ENCODE results near the gene PACS2.

The PACS2 gene

DNA sequence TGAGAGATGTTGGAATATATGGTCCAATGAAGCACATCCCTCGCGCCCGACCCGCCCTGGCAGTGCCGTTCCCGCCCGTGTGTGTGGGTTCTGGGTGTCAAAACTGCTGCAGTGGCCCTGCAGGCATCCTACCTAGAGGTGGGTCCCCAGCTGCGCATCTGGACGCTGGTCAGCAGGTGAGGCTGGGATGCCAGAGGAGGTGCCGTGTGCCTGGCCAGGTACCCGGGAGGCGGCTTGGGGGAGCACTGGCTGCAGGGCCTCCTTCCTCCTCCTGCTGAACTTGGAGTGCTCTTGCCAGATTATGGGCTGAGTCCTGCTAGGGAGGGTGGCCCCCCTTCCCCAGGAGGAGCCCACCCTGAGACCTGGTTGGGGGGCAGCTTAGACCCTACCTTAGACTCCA lies 110.3 kb downstream of the PACS2 start:
- H3K4me1 Mint-ChIP-seq = peaks cover 23 to 43% of the 10 kb centered on the region in 2 donors
- DNase-seq (no peak), ATAC-seq (replicated peaks) (no peak)
- H3K27ac Mint-ChIP-seq = no peak overlapping the region
- no peak overlapping the region for H3K4me3 Mint-ChIP-seq
- no peaks in the 10 kb centered on the region for H3K9me3 Mint-ChIP-seq
- H3K27me3 Mint-ChIP-seq = no peaks in the 10 kb centered on the region
- H3K36me3 Mint-ChIP-seq = peaks cover 33 to 47% of the 10 kb centered on the region in 2 donors

DNA sequence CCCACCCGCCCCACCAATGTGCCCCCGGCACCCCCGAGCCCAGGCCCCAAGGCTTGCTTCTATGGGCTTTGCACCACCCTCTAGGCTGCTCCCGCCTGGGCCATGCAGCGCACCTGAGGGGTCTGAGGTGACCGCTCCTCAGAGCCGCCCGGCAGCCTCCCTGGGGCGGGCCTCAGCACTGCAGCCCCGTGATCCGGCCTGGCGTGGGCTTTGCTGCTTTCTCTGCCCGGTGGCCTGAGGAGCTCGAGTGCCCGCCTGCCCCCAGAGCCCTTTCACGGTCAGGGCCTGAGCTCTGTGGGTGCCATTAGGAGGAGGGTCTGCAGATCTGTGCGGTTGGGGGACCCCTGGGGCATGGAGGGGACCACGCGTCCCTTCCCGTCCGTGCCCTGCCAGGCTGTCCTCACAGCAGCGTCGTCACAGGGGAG lies 111.3 kb downstream of the PACS2 start:
- DNase-seq = no peak
- Mint-ChIP-seq H3K9me3 (peaks cover 0 to 1% of the 10 kb centered on the region in 2 donors), H3K27ac (no peak overlapping the region), H3K4me3 (no peak overlapping the region), H3K36me3 (peaks cover 38 to 54% of the 10 kb centered on the region in 2 donors), H3K4me1 (peaks cover 22 to 38% of the 10 kb centered on the region in 2 donors), H3K27me3 (no peaks in the 10 kb centered on the region)
- no peak for ATAC-seq (replicated peaks)

DNA sequence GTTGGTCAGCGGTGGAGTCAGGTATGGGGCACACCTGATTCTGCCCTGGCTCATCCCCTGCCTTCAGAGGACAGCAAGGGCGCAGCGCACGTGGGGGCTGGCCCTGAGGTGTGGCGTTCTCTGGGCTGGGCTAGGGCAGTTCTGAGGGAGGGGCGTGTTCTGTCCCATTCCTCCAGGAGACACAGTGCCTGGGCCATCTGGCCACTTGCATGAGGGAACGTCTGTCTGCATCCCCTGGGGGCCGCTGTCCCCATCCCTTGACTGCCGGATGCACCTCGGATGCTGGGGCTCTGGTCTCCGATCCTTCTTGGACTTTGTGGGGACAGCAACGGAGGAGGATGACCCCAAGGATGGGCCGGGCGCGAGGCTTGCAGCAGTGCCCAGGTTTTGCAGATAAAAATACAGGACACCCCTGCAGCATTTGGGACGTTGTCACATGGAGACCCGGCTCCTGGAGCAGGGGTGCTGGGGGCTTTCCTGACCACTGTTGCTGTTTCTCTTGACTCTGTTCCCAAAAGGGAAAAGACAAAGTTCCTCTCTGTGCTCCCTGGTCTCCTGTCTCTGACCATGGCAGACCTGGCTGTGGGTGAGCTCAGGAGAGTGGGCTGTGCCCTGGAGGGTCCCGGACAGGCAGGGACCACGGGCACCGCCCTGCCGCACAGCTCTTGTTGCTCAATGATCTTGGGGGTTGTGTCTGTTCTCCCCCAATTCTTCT lies 112.0 kb downstream of the PACS2 start:
- no peak overlapping the region for H3K27ac Mint-ChIP-seq
- peaks cover 0 to 1% of the 10 kb centered on the region in 2 donors for H3K9me3 Mint-ChIP-seq
- H3K4me1 Mint-ChIP-seq = peaks cover 15 to 34% of the 10 kb centered on the region in 2 donors
- ATAC-seq (replicated peaks) (no peak), DNase-seq (no peak)
- no peaks in the 10 kb centered on the region for H3K27me3 Mint-ChIP-seq
- H3K36me3 Mint-ChIP-seq = peaks cover 44 to 59% of the 10 kb centered on the region in 2 donors
- no peak overlapping the region for H3K4me3 Mint-ChIP-seq

DNA sequence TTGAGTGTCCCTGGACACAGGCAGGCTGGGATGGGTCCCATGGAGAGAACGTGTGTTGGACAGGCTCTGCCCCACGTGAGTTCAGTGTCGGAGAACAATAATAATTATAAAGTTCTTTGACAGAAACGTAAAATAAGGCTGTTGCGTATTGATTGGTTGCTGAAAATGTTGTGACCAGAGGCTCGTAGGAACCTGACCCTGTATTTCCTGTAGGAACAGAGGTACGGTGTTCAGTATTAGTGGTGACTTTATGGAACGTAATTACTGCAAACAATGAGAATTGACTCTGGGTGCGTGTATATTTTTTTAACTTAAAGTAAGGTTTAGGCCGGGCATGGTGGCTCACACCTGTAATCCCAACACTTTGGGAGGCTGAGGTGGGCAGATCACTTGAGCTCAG lies 112.9 kb downstream of the PACS2 start:
- H3K4me1 Mint-ChIP-seq = peaks cover 7 to 25% of the 10 kb centered on the region in 2 donors
- H3K9me3 Mint-ChIP-seq = peaks cover 0 to 1% of the 10 kb centered on the region in 2 donors
- peaks cover 41 to 51% of the 10 kb centered on the region in 2 donors for H3K36me3 Mint-ChIP-seq
- no peaks in the 10 kb centered on the region for H3K27me3 Mint-ChIP-seq
- DNase-seq (no peak), ATAC-seq (replicated peaks) (no peak)
- H3K4me3 Mint-ChIP-seq = no peak overlapping the region
- no peak overlapping the region for H3K27ac Mint-ChIP-seq

DNA sequence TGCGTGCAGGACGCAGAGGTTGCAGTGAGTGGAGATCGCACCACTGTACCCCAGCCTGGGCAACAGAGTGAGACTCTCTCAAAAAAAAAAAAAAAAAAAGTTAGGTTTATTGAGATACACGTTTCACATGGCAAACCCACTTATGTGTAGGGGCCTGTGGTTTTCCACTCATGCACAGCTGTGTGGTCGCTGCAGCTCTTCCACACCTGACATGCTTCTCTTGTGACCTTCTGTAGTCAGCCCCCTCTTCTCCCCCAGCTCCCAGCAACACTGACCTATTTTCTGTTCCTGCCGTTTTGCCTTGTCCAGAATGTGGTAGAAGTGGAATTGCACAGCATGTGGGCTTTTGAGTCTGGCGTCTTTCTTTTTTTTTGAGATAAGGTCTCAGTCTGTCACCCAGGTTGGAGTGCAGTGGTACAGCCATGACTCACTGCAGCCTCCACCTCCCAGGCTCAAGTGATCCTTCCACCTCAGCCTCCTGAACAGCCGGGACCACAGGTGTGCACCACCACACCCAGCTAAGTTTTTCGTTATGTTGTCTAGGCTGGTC lies 113.5 kb downstream of the PACS2 start:
- Mint-ChIP-seq H3K9me3 (peaks cover 0 to 1% of the 10 kb centered on the region in 2 donors), H3K4me3 (no peak overlapping the region), H3K27ac (peak overlapping the region; percentile 47), H3K27me3 (no peaks in the 10 kb centered on the region), H3K4me1 (peaks cover 6 to 20% of the 10 kb centered on the region in 2 donors), H3K36me3 (peaks cover 39 to 50% of the 10 kb centered on the region in 2 donors)
- no peak for ATAC-seq (replicated peaks)
- DNase-seq = no peak

DNA sequence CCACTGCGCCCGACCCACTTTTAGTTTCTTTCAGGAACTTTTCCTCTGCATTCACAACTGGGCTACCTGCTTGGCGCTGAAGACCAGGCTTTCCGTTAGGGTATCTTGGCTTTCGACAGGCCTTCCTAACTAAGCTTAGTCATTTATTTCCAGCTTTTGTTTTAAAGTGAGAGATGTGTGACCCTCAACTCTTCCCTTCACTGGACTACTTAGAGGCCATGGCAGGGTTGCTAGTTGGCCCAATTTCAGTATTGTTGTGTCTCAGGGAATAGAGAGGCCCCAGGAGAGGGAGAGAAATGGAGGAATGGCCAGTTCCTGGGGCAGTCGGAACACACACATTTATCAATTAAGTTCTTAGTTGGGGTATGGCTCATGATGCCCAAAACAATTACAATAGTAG lies 115.5 kb downstream of the PACS2 start:
- DNase-seq = no peak
- peaks cover 0 to 1% of the 10 kb centered on the region in 2 donors for H3K9me3 Mint-ChIP-seq
- H3K27ac Mint-ChIP-seq = no peak overlapping the region
- H3K4me3 Mint-ChIP-seq = no peak overlapping the region
- no peaks in the 10 kb centered on the region for H3K27me3 Mint-ChIP-seq
- ATAC-seq (replicated peaks) = no peak
- H3K36me3 Mint-ChIP-seq = peaks cover 36 to 53% of the 10 kb centered on the region in 2 donors
- H3K4me1 Mint-ChIP-seq = peaks cover 11 to 25% of the 10 kb centered on the region in 2 donors

DNA sequence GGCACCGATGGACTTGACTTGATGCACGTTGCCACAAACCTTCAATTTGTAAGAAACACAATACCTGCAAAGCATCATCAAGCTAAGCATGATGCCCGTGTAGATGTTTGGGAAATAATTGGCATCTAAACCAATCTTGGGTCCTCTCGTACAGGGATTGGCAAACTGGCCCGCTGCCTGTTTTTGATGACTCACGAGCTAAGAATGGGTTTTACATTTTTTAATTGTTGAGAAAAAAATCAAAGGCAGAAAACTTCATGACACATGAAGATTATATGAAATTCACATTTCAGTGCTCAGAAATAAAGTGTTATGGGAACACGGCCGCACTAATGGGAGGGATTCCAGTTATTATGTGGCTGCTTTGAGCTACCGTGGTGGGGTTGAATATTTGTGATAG lies 116.0 kb downstream of the PACS2 start:
- Mint-ChIP-seq H3K27me3 (no peaks in the 10 kb centered on the region), H3K36me3 (peaks cover 33 to 51% of the 10 kb centered on the region in 2 donors), H3K4me3 (no peak overlapping the region), H3K9me3 (peaks cover 0 to 1% of the 10 kb centered on the region in 2 donors), H3K4me1 (peaks cover 14 to 30% of the 10 kb centered on the region in 2 donors), H3K27ac (no peak overlapping the region)
- no peak for DNase-seq
- ATAC-seq (replicated peaks) = no peak

DNA sequence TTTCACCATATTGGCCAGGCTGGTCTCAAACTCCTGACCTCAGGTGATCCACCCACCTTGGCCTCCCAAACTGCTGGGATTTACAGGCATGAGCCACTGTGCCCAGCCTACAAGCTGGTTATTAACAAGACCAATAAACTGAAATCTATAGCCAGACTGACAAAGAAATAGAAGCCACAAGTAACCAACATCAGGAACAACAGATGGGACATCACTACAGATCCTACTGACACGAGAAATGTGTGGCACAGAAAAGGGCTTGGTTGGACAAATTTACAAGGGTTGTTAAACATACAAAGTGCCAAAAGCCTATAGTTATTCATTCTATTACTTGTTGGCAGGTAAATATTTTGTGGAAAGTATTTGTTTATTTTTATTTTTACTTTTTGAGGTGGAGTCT lies 116.7 kb downstream of the PACS2 start:
- DNase-seq (no peak), ATAC-seq (replicated peaks) (no peak)
- no peak overlapping the region for H3K4me3 Mint-ChIP-seq
- H3K4me1 Mint-ChIP-seq = peaks cover 18 to 37% of the 10 kb centered on the region in 2 donors
- peaks cover 34 to 54% of the 10 kb centered on the region in 2 donors for H3K36me3 Mint-ChIP-seq
- no peak overlapping the region for H3K27ac Mint-ChIP-seq
- H3K27me3 Mint-ChIP-seq = no peaks in the 10 kb centered on the region
- H3K9me3 Mint-ChIP-seq = peaks cover 0 to 1% of the 10 kb centered on the region in 2 donors

DNA sequence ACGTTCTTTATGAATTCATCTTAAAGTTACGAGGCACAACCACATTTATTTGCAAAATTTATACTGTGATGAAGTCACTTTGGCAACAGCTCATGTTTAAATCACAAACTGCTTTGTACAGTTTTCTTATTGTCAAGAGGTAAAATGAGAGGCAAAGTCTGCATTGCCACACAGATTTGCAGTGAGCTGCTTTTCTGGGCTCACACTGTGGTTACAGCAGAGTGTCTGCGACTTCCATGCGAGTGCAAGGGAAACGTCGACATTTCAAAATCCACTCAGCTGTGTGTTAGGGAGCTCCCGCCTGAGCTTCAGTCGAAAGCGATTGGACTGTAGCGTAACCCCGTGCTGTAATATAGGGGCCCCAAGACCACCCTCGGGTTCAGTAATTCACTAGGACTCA lies 118.1 kb downstream of the PACS2 start:
- DNase-seq = no peak
- Mint-ChIP-seq H3K9me3 (peaks cover 0 to 1% of the 10 kb centered on the region in 2 donors), H3K36me3 (peaks cover 26 to 48% of the 10 kb centered on the region in 2 donors), H3K27ac (no peak overlapping the region), H3K4me3 (no peak overlapping the region), H3K4me1 (peaks cover 15 to 31% of the 10 kb centered on the region in 2 donors), H3K27me3 (no peaks in the 10 kb centered on the region)
- no peak for ATAC-seq (replicated peaks)

DNA sequence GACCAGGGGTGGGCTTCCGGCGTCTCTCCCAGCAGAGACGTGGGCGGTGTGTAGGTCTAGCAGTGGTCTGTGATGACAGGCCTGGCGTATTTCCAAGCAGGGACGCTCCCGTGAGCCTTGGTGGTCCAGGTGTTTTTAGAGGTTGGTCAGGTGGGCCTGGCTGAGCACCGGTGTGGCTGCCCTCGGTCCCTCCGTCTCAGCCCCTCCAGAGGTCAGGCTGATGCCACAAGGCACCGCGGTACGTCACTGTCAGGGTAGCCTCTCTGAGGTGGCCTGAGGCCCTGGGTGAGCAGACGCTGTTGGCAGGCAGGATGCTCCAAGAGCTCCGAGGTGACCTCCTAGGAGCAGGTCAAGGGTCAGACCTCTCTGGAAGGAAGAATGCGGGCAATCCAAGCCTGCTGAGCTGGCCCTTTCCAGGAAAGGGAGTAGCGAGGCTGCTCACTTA lies 118.6 kb downstream of the PACS2 start:
- Mint-ChIP-seq H3K4me3 (no peak overlapping the region), H3K27me3 (no peaks in the 10 kb centered on the region), H3K9me3 (peaks cover 0 to 1% of the 10 kb centered on the region in 2 donors), H3K27ac (no peak overlapping the region), H3K36me3 (peaks cover 29 to 45% of the 10 kb centered on the region in 2 donors), H3K4me1 (peaks cover 15 to 29% of the 10 kb centered on the region in 2 donors)
- no peak for DNase-seq
- ATAC-seq (replicated peaks) = no peak

DNA sequence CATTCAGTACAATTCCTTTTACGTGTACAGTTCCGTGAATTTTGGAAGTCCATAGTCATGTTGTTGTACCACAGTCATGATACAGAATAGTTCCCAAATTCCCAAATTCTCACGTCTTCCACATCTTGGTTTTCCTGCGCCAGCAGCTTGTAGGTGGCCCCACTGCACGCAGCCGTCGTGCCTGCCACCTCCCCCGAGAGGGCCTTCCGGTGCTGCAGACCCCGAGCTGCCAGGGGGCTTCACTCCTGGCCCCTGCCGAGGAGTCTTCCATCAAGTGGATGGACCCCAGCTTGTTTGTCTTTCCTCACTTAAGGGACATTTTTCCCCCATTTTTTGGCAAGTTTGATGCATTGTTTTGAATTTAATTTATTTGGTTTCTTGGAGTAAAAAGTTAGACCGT lies 121.9 kb downstream of the PACS2 start:
- Mint-ChIP-seq H3K9me3 (no peaks in the 10 kb centered on the region), H3K36me3 (peaks cover 24 to 30% of the 10 kb centered on the region in 2 donors), H3K4me3 (no peak overlapping the region), H3K27me3 (no peaks in the 10 kb centered on the region), H3K4me1 (peaks cover 15 to 20% of the 10 kb centered on the region in 2 donors), H3K27ac (no peak overlapping the region)
- DNase-seq (no peak), ATAC-seq (replicated peaks) (no peak)

DNA sequence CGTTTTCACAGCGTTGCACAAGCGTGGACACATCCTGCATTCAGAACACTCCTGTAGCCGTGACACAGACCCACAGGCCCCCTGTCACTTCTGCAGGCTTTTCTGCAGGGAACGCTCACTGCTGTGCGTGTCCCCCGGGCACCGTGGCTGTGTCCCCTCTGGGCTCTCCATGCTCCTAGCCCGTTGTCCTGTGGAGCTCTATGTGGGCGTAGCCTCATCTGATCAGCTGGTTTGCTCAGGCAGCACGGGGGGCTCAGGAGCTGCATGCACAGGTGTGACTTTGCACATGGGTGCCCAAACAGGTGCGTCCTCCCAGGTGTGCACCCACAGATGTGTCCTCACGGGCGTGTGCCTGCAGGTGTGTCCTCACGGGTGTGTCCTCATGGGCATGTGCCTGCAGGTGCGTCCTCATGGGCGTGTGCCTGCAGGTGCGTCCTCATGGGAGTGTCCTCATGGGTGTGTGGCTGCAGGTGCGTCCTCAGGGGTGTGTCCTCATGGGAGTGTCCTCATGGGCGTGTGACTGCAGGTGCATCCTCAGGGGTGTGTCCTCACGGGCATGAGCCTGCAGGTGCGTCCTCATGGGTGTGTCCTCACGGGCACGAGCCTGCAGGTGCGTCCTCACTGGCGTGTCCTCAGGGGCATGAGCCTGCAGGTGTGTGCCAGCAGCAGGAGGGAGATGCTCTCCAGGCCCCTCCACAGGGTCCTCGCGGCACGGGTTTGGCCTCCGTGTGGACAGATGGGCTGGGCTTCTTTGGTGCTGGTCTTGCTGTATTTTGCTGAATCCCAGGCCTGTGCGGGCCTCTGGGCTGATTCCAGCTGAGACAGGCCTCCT lies 122.6 kb downstream of the PACS2 start:
- Mint-ChIP-seq H3K4me3 (no peak overlapping the region), H3K4me1 (peaks cover 15 to 20% of the 10 kb centered on the region in 2 donors), H3K27ac (no peak overlapping the region), H3K36me3 (peaks cover 29 to 36% of the 10 kb centered on the region in 2 donors), H3K27me3 (no peaks in the 10 kb centered on the region), H3K9me3 (no peaks in the 10 kb centered on the region)
- no peak for DNase-seq
- ATAC-seq (replicated peaks) = no peak

DNA sequence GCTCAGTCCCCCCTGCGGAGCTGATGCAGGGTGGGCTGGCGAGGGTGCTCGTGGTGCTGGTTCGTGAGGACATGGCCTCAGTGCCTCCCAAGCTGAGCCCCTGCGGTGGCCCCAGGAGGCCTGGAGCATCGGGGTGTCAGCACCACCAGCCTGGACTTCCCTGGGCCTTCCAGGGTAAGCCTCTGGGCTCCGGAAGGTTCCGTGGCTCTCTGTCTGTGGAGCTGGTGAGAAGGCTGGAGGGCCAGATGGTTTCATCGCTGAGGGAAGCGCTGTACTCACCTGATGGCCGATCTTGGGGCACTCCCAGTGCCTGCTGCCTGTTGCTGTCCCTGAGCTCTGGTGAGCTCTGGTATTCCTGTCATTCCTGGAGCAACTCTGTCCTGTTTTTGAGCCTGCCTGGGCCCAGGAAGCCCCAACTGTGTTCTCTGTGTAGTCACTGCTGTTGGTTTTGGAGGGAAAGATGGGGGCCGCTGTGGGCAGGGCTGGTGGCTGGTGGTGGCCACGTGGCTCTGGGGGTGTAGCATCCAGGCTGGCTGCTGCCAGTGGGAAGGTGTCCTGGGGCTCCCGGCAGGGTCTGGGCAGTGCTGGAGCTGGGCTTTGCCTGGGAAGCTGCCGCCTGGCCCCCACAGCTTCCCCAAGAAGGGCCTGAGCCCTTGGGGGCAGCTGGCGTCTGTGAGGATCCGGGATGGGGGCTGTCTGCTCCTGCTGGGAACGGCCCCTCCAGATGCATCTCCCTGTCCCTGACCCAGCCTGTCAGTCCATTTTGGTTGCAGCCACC lies 123.4 kb downstream of the PACS2 start:
- Mint-ChIP-seq H3K4me1 (peaks cover 15 to 20% of the 10 kb centered on the region in 2 donors), H3K27me3 (no peaks in the 10 kb centered on the region), H3K4me3 (no peak overlapping the region), H3K9me3 (no peaks in the 10 kb centered on the region), H3K36me3 (peaks cover 36 to 42% of the 10 kb centered on the region in 2 donors), H3K27ac (no peak overlapping the region)
- no peak for ATAC-seq (replicated peaks)
- DNase-seq = no peak

DNA sequence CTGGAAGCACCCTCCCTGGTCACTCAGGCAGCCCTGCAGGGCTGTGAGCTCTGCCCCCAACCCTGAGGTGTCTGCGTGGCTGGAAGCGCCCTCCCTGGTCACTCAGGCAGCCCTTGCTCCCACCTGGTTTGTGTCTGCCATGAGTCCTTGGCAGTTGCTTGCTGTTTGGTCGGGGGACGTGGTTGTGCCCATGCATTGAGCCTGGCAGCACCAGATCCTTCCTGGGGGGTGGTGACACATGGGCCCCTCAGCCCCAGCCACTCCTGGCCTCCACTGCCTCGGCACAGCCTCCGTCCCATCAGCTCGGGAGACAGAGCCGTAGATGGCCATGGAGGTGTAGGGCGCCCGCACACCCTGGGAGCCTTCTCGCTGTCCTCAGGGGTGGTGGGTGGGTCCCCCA lies 124.6 kb downstream of the PACS2 start:
- no peaks in the 10 kb centered on the region for H3K27me3 Mint-ChIP-seq
- no peak overlapping the region for H3K4me3 Mint-ChIP-seq
- DNase-seq (no peak), ATAC-seq (replicated peaks) (no peak)
- H3K36me3 Mint-ChIP-seq = peaks cover 38 to 42% of the 10 kb centered on the region in 2 donors
- no peaks in the 10 kb centered on the region for H3K9me3 Mint-ChIP-seq
- H3K27ac Mint-ChIP-seq = no peak overlapping the region
- peaks cover 13 to 20% of the 10 kb centered on the region in 2 donors for H3K4me1 Mint-ChIP-seq
